Activated CD4-positive, alpha-beta T cell treated with anti-CD3 and anti-CD28 coated beads for 24 hours (primary cell): Measurements from ENCODE around the gene SYT9.
A peak's percentile ranks its signal among the peaks of the same experiment; 100 is the strongest.
"Not testable (repeated sequence)": the region's sequence is repeated elsewhere in the genome, so short reads cannot be mapped to it uniquely, and the experiment has no call there.

ENCODE experiments used
- DNase-seq, 2 donors: peaks; one replicate each; pipeline ENCODE4 v3.0.0-alpha.2; 2020; ENCODE audit warnings: low read depth in 2 of 2

SYT9 gene

DNA sequence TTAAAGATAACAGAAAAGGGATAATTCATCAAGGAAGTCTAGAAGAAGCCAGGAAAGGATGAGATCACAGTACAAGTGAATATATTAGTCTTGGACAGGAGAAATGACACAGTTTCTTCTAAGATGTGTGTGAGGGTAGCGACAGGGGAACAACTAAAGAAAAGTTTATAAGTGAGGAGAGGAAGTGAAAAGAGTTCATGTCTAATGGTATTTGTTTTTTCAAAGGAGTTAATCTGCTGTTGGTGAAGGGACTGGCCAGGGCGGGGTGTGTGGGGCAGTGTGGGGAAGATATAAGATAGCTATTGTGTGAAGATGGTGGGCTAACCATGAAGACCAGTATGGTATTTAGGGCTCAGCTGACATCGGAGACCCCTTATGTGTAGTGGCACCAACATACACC lies 254.5 kb downstream of the SYT9 start:
- DNase-seq, result no peak

DNA sequence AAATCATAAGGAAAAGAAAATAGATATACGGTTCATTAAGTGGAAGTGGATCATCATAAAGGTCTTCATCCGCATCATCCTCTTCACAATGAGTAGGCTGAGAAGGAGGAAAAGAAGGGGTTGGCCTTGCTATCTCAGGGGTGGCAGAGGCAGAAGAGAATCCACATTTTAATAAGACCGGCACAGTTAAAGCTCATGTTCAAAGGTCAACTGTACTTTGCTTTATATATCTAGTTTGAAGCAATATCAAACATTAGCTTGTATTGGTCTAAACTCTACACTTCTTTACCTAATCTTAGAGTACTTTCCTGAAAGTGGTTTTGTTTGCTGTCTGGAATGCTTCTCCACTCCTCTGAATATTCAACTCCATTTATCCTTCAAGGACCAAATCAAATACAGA lies 256.4 kb downstream of the SYT9 start:
- DNase-seq, result no peak

DNA sequence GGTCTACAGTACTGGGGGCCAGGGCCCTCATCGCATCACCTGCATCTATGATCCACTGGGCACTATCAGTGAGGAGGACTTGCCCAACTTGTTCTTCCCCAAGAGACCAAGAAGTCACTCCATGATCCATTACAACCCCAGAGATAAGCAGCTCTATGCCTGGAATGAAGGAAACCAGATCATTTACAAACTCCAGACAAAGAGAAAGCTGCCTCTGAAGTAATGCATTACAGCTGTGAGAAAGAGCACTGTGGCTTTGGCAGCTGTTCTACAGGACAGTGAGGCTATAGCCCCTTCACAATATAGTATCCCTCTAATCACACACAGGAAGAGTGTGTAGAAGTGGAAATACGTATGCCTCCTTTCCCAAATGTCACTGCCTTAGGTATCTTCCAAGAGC lies 258.3 kb downstream of the SYT9 start:
- DNase-seq, result no peak

- no peak for DNase-seq
Measured at GRCh38 chr11:7511401-7511800, 259.7 kb downstream of the SYT9 start.

- no peak for DNase-seq
Measured at GRCh38 chr11:7512525-7513233, 261.0 kb downstream of the SYT9 start.

DNA sequence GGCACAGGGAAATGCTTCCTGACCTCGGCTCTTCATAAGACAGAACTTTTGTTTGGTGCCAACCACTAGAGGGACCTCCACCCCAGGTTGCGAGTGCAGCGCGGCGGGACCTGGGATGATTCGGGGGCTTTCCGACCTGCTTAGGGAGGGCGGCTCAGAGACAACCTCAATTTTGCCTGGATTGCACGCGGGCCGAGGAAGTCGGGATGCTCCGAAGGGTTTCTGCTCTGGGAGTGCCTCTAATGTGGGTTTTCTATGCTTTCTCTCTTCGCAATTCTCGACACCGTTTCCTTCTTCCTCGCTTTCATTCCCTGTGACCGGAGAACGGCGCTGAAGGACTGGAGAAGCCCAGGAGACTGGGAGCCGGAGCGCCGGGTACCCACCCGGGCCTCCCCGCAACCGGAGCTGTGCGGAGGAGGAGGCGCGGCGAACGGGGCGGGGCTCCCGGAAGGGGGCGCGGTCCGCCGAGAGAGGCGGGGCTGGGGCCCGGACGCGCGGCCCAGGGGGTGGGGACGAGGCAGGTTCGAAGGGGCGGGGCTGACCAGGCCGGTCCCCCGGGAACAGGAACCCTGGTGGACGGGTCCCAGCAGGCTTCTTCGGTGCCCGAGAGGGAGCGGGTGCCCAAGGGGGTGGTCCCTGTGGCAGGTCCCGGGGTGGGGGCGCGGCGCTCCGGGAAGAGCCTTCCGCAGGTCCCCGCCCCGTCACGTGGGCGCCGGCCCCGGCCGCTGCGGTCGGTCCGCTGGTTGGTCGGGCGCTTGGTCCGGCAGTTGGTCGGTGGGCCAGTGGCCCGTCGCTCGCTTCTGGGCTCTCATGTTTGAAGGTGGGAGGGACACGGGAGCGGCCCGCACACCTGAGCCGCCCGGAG lies 261.8 kb downstream of the SYT9 start, which contains the start of gene PPFIBP2:
Gene PPFIBP2, plus strand, starts transcription at position 766 of the 865 bp plus-strand sequence. CDS start 35,477 bp downstream, outside the sequence.
- peak; percentile 72 to 77 for DNase-seq

GRCh38 chr11:7514099-7514591 lies 262.4 kb downstream of the SYT9 start:
- DNase-seq, result no peak

GRCh38 chr11:7515447-7515886 lies 263.8 kb downstream of the SYT9 start:
- DNase-seq, result no peak

- DNase-seq, result no peak
Measured at GRCh38 chr11:7516475-7516874, 264.8 kb downstream of the SYT9 start.

GRCh38 chr11:7517743-7518142 lies 266.0 kb downstream of the SYT9 start:
- DNase-seq, result not testable (repeated sequence)
